Stomach (tissue), 9 donors: ENCODE data around the gene NUDT1. TPM values are rescaled to one million over a fixed set of nuclear protein-coding genes. Genes with fewer than 3 reads are reported as not detected.

Experiments used
- DNase-seq, 2 donors: peaks; one replicate each; pipeline versions ENCODE4 v3.0.0 to v3.0.0-alpha.2; 2013 to 2019
- H3K27ac ChIP-seq, 5 donors: fragments of 200-600 bp in 4 of 5; sonication (generic) in 4 of 5; one replicate each; pipeline ENCODE4 v1.5.1; 2013 to 2019; ENCODE audit warnings: mild to moderate bottlenecking in 1 of 5, moderate library complexity in 1 of 5
- H3K27me3 ChIP-seq, 3 donors: fragments of 200-600 bp; sonication (generic); one replicate each; pipeline ENCODE4 v1.5.1; 2017 to 2019; ENCODE audit warnings: mixed run types in 1 of 3
- H3K36me3 ChIP-seq, 4 donors: fragments of 200-600 bp; sonication (generic); 1 replicate in 3 of 4; 2 replicates in 1 of 4; pipeline ENCODE4 v1.5.1; 2016 to 2019
- H3K4me1 ChIP-seq, 4 donors: fragments of 200-600 bp; sonication (generic); one replicate each; pipeline ENCODE4 v1.5.1; 2016 to 2019
- H3K4me3 ChIP-seq, 4 donors: fragments of 200-600 bp; sonication (generic) in 3 of 4; one replicate each; pipeline ENCODE4 v1.5.1; 2016 to 2019; ENCODE audit warnings: mild to moderate bottlenecking in 1 of 4
- H3K9me3 ChIP-seq, 4 donors: fragments of 200-600 bp; sonication (generic); one replicate each; pipeline ENCODE4 v1.5.1; 2016 to 2019
- EP300 ChIP-seq: sonication (generic); formaldehyde crosslinking; IDR thresholded peaks from one replicate; pipeline ENCODE4 v1.6.1; 2017; ENCODE audit warnings: antibody characterized with exemption
- POLR2A ChIP-seq, 4 donors: fragments of 450-650 bp; IDR thresholded peaks; one replicate each; pipeline ENCODE4 v1.6.1; 2016; ENCODE audit warnings: antibody characterized with exemption in 4 of 4, control low read depth in 2 of 4, mild to moderate bottlenecking in 1 of 4, moderate library complexity in 1 of 4
- POLR2AphosphoS5 ChIP-seq, 3 donors: sonication (generic); formaldehyde crosslinking; IDR thresholded peaks; one replicate each; pipeline ENCODE4 v1.6.1; 2016; ENCODE audit warnings: antibody characterized with exemption in 3 of 3
- WGBS, 5 donors: extraction: QIAGEN DNeasy Blood & Tissue Kit in 3 of 5; methylation state at CpG; one replicate each; pipeline versions ENCODE4 v1.1.5 to v1.1.7; 2013 to 2018; 5-methylcytosine and 5-hydroxymethylcytosine counted together
- intact Hi-C: fragments of 100-400 bp; cut with DNase I; formaldehyde crosslinking; loops from one replicate; pipeline ENCODE4 v1.15.1; 2023; ENCODE audit warnings: low total_unique reads
- polyA plus RNA-seq, 3 donors: library from polyadenylated mRNA; stranded (reverse); fragments of 200-250 nt; gene quantifications; one replicate each; pipeline ENCODE4 v1.2.3, GENCODE V29; 2013
- total RNA-seq, 5 donors: library from RNA; depleted of rRNA; stranded (reverse); fragments of >200 nt; gene quantifications; one replicate each; pipeline versions ENCODE4 v1.1.0 to v1.2.3, GENCODE V29; 2014 to 2016
- TF ChIP-seq, protein P1 (sequence below), 7 experiments: fragments of 450-650 bp in 4 of 7; fragments of 200-600 bp in 3 of 7; sonication (generic) in 3 of 7; IDR thresholded peaks; one replicate each; pipeline ENCODE4 v1.5.1; 2016 to 2019; ENCODE audit warnings: antibody characterized with exemption in 7 of 7, control low read depth in 2 of 7, mild to moderate bottlenecking in 1 of 7
- donor health status: healthy with polysubstance abuse.
- donor health status: Bipolar disorder and iron deficiency.
- donor health status: healthy.

The NUDT1 gene
- total and polyA plus RNA-seq, 8 donors: 4.6 to 37.1 (median 12.0) TPM; not detected in 2

DNA sequence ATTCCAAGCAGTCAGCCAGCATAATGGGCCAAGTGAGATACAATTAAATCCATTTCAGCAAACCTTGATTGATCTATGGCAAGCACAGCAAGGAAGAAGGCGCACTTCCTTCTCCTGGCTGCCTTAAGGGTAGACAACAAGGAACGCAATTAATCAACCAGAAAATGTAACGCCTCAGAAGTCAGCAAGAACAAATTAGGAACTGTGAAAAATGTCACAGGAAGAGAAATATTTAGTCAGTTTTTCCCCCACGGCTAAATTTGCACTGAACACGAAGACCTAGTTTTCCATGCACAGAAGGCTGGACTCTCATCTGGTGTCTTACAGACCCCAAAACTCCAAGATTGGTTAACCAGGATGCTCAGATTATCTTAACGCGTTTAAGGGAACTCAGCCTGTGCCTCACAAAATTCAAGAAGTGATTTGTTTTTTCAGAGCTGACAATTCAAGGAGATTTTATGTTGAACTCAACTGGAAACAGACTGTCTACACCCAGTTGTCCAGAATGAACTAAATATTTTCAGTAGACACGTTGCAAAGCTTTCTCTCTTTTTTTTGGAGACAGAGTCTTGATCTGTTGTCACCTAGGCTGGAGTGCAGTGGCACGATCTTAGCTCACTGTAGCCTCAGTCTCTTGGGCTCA is 58.0 kb downstream of the NUDT1 start:
- no peaks in the 10 kb centered on the region for H3K36me3 ChIP-seq
- no peak overlapping the region for H3K4me3 ChIP-seq
- no peaks in the 10 kb centered on the region for H3K9me3 ChIP-seq
- H3K27me3 ChIP-seq: no peaks in the 10 kb centered on the region
- no peak for DNase-seq
- H3K4me1 ChIP-seq: peaks cover 5 to 11% (median 8%) of the 10 kb centered on the region in 4 donors
- H3K27ac ChIP-seq: peak overlapping the region in 4 of 5 donors; percentile 47 to 67 (median 56)
- TF ChIP-seq EP300 (no peak), POLR2A (IDR thresholded peaks at IDR 0.05) (no peak), POLR2AphosphoS5 (IDR thresholded peaks at IDR 0.05) (no peak)
- TF ChIP-seq, protein P1, sequence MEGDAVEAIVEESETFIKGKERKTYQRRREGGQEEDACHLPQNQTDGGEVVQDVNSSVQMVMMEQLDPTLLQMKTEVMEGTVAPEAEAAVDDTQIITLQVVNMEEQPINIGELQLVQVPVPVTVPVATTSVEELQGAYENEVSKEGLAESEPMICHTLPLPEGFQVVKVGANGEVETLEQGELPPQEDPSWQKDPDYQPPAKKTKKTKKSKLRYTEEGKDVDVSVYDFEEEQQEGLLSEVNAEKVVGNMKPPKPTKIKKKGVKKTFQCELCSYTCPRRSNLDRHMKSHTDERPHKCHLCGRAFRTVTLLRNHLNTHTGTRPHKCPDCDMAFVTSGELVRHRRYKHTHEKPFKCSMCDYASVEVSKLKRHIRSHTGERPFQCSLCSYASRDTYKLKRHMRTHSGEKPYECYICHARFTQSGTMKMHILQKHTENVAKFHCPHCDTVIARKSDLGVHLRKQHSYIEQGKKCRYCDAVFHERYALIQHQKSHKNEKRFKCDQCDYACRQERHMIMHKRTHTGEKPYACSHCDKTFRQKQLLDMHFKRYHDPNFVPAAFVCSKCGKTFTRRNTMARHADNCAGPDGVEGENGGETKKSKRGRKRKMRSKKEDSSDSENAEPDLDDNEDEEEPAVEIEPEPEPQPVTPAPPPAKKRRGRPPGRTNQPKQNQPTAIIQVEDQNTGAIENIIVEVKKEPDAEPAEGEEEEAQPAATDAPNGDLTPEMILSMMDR (IDR thresholded peaks at IDR 0.05): no peak
- 64 to 82% (median 67%) methylated on average over 9 of the region's 9 CpGs for WGBS, 5 donors
- intact Hi-C loops: no loop called here

Other genes with a start within 250 kb of the NUDT1 start
- gene MAD1L1, start 9.3 kb upstream of the NUDT1 start, total RNA-seq: 100 to 1,000 TPM in 1 of 5 donors, 10 to 100 TPM in 4; 12.8 to 469 (median 25.0) TPM
- gene MAD1L1, start 9.3 kb upstream of the NUDT1 start, polyA plus RNA-seq: 10 to 100 TPM; 25.8 to 36.0 (median 28.7) TPM
- 10 to 100 TPM in 4 of 5 donors, 1 to 10 TPM in 1; 9.9 to 19.1 (median 17.1) TPM for gene MRM2, start within 50 bp of the NUDT1 start, total RNA-seq
- 10 to 100 TPM; 17.4 to 22.3 (median 18.7) TPM for gene MRM2, start within 50 bp of the NUDT1 start, polyA plus RNA-seq
- 10 to 100 TPM in 3 of 5 donors, 1 to 10 TPM in 2; 7.7 to 72.9 (median 11.6) TPM for gene SNX8, start 72.2 kb downstream of the NUDT1 start, total RNA-seq
- 10 to 100 TPM; 11.7 to 13.4 (median 12.4) TPM for gene SNX8, start 72.2 kb downstream of the NUDT1 start, polyA plus RNA-seq
- gene EIF3B, start 112.6 kb downstream of the NUDT1 start, total RNA-seq: 100 to 1,000 TPM; 115 to 373 (median 150) TPM
- 10 to 100 TPM; 64.8 to 90.1 (median 88.3) TPM for gene EIF3B, start 112.6 kb downstream of the NUDT1 start, polyA plus RNA-seq
- gene CHST12, start 161.4 kb downstream of the NUDT1 start, total RNA-seq: 10 to 100 TPM in 2 of 5 donors, 1 to 10 TPM in 3; 1.7 to 23.0 (median 8.5) TPM
- gene CHST12, start 161.4 kb downstream of the NUDT1 start, polyA plus RNA-seq: 1 to 10 TPM; 1.8 to 6.6 (median 6.0) TPM
- not detected for gene GRIFIN, start 234.2 kb downstream of the NUDT1 start, total RNA-seq
- not detected for gene GRIFIN, start 234.2 kb downstream of the NUDT1 start, polyA plus RNA-seq